ENCODE results near the gene GARIN5B. TPM values are rescaled to one million over a fixed set of nuclear protein-coding genes. Genes with fewer than 3 reads are reported as not detected.

Gene GARIN5B
- polyA plus RNA-seq, 1 of the 3 experiments (the other 2 are of a cell fraction) = not detected

DNA sequence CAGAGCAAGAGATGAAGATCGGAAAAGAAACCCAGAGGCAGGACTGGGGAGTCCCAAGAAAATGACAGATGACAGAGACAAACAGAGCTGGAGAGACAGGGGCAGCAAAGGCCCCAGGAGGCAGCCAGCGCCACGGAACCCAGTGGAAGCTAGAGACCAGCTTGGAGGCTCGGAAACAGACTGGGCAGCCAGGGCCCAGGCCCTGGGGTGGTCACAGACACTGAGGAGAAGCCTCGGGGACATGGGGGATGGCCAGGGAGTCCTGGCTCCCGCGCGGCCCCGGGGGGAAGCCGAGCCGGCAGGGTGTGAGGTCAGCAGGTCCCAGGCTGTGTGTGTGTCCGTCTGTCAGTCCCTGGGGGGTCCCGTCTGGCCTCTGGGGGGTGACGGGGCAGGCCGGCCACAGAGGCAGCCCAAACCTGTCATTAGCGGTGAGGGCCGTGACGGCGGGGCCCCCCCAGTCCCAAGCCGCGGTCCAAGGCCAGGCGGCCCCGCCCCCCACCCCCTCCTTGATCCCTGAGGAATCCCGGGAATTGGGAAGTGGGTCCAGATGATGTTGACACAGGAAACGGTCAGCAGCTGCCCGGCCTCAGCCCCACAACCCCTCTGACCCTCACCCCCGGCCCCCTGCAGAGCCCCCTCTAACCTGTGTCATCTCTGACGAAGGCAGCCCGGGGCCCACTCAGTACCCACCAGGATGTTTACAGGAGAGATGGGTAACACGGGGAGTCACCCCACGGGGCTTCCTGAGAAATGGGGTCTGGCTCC is 11.1 kb upstream of the GARIN5B start:
- CTCF ChIA-PET = interaction anchor here (0.7 to 3.1 kb wide), 2 partner anchors 10 to 72 kb away, joined by 3 to 12 read pairs; partner anchors contain the start of gene TMEM238

DNA sequence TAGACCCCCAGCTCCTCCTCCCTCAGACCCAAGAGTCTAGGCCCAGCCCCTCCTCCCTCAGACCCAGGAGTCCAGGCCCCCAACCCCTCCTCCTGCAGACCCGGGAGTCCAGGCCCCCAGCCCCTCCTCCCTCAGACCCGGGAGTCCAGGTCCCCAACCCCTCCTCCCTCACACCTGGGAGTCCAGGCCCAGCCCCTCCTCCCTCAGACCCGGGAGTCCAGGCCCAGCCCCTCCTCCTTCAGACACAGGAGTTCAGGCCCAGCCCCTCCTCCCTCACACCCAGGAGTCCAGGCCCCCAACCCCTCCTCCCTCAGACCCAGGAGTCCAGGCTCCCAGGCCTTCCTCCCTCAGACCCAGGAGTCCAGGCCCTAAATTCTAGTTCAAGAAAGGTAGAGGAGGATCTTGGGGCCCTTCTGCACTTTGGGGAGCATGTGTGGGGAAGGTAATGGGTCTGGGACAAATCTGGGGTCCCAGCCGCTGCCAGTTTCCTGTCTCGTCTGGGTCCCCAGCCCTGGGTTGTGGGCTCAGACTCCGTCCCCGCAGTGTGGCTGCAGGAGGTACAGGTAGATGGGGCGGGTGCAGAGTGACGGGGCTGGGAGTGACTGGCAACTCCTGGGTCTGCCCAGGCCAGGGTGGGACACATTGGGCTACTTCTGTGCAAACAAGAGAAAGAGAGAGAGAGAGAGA is 10.4 kb upstream of the GARIN5B start:
- Histone ChIP-seq H3K9me2 (no peaks in the 10 kb centered on the region), H2AFZ (ENCODE audit: low read depth) (peak overlapping the region; percentile 72; the same call in 1 of the 2 replicates), H3K4me3 (ENCODE audit: low read depth in 2 of 2, low read length in 1 of 2) (no peak overlapping the region), H3K4me1 (ENCODE audit: control insufficient read depth in 1 of 2, insufficient read depth in 2 of 2, low read depth in 1 of 2, low read length in 1 of 2) (peaks cover 24 to 28% of the 10 kb centered on the region in 2 experiments; a peak in 3 of 4 replicates), H3F3A (replicated peaks; ENCODE audit: insufficient read depth) (peaks cover 20% of the 10 kb centered on the region), H4K20me1 (ENCODE audit: insufficient read depth) (no peaks in the 10 kb centered on the region), H3K27me3 (ENCODE audit: insufficient read depth) (no peaks in the 10 kb centered on the region), H3K9me3 (no peaks in the 10 kb centered on the region), H3K27ac (ENCODE audit: low read depth in 2 of 2, low read length in 1 of 2) (peak overlapping the region in 1 of 2 experiments; percentile 46; a peak in 2 of 4 replicates), H3K9ac (peak overlapping the region; percentile 11; the same call in 1 of the 2 replicates), H3K4me2 (peak overlapping the region; percentile 60; the same call in 1 of the 2 replicates), H3K36me3 (replicated peaks in 1 of 2; ENCODE audit: control insufficient read depth in 1 of 2, insufficient read depth in 2 of 2, low read length in 1 of 2) (no peaks in the 10 kb centered on the region), H3K79me2 (ENCODE audit: insufficient read depth) (peaks cover 14% of the 10 kb centered on the region)
- WGBS (ENCODE audit: low lambda C conversion rate) = 71% methylated on average over 8 of the region's 9 CpGs
- no peak for DNase-seq
- ChIA-PET CTCF (interaction anchor here (0.6 to 3.1 kb wide), 4 partner anchors 10 to 249 kb away, joined by 3 to 12 read pairs (median 3); partner anchors contain the start of gene TMEM238), POLR2A (no interaction called here)
- TF ChIP-seq EP300 (IDR thresholded peaks at IDR 0.05; ENCODE audit: borderline replicate concordance in 1 of 2, low read depth in 1 of 2, low read length in 1 of 2) (no peak), JUND (IDR thresholded peaks at IDR 0.05) (no peak), MEF2A (IDR thresholded peaks at IDR 0.05; ENCODE audit: borderline replicate concordance, low read depth) (no peak), RFX5 (IDR thresholded peaks at IDR 0.05; ENCODE audit: low read length) (no peak), FOSL2 (IDR thresholded peaks at IDR 0.05; ENCODE audit: borderline replicate concordance, low read depth) (no peak), TAF1 (IDR thresholded peaks at IDR 0.05; ENCODE audit: borderline replicate concordance, low read depth, low read length) (no peak), FOXJ3 (CRISPR knock-in tag; IDR thresholded peaks at IDR 0.05) (no peak), MXI1 (IDR thresholded peaks at IDR 0.05; ENCODE audit: low read depth, low read length) (no peak), GABPA (IDR thresholded peaks at IDR 0.05; ENCODE audit: low read depth) (no peak)
- TF ChIP-seq, protein P1, sequence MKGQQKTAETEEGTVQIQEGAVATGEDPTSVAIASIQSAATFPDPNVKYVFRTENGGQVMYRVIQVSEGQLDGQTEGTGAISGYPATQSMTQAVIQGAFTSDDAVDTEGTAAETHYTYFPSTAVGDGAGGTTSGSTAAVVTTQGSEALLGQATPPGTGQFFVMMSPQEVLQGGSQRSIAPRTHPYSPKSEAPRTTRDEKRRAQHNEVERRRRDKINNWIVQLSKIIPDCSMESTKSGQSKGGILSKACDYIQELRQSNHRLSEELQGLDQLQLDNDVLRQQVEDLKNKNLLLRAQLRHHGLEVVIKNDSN (IDR thresholded peaks at IDR 0.05; ENCODE audit: borderline replicate concordance, low read depth) = no peak
- TF ChIP-seq, protein P2, sequence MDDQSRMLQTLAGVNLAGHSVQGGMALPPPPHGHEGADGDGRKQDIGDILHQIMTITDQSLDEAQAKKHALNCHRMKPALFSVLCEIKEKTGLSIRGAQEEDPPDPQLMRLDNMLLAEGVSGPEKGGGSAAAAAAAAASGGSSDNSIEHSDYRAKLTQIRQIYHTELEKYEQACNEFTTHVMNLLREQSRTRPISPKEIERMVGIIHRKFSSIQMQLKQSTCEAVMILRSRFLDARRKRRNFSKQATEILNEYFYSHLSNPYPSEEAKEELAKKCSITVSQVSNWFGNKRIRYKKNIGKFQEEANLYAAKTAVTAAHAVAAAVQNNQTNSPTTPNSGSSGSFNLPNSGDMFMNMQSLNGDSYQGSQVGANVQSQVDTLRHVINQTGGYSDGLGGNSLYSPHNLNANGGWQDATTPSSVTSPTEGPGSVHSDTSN (IDR thresholded peaks at IDR 0.05) = no peak
- TF ChIP-seq, protein P3, sequence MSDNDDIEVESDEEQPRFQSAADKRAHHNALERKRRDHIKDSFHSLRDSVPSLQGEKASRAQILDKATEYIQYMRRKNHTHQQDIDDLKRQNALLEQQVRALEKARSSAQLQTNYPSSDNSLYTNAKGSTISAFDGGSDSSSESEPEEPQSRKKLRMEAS (IDR thresholded peaks at IDR 0.05; ENCODE audit: low read depth) = no peak

More for the DNA sequence above, 11.1 kb upstream of the GARIN5B start:
- no peaks in the 10 kb centered on the region for H4K20me1 ChIP-seq (ENCODE audit: insufficient read depth)
- WGBS (ENCODE audit: low lambda C conversion rate) = 27% methylated on average over 11 of the region's 31 CpGs
- TF ChIP-seq TEAD4 (IDR thresholded peaks at IDR 0.05; ENCODE audit: borderline replicate concordance, insufficient read depth) = no peak
- TF ChIP-seq TCF12 (IDR thresholded peaks at IDR 0.05) = no peak
- no peak for TF ChIP-seq TAF1 (IDR thresholded peaks at IDR 0.05; ENCODE audit: borderline replicate concordance, low read depth, low read length)
- TF ChIP-seq, protein P4, sequence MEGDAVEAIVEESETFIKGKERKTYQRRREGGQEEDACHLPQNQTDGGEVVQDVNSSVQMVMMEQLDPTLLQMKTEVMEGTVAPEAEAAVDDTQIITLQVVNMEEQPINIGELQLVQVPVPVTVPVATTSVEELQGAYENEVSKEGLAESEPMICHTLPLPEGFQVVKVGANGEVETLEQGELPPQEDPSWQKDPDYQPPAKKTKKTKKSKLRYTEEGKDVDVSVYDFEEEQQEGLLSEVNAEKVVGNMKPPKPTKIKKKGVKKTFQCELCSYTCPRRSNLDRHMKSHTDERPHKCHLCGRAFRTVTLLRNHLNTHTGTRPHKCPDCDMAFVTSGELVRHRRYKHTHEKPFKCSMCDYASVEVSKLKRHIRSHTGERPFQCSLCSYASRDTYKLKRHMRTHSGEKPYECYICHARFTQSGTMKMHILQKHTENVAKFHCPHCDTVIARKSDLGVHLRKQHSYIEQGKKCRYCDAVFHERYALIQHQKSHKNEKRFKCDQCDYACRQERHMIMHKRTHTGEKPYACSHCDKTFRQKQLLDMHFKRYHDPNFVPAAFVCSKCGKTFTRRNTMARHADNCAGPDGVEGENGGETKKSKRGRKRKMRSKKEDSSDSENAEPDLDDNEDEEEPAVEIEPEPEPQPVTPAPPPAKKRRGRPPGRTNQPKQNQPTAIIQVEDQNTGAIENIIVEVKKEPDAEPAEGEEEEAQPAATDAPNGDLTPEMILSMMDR (IDR thresholded peaks at IDR 0.05) = no peak
- TF ChIP-seq GATA2 (CRISPR knock-in tag; IDR thresholded peaks at IDR 0.05) = no peak
- TF ChIP-seq SMC3 (IDR thresholded peaks at IDR 0.05; ENCODE audit: low read depth, low read length) = no peak
- H2AFZ ChIP-seq (ENCODE audit: low read depth) = peak overlapping the region; percentile 72; the same call in 1 of the 2 replicates
- H3K27ac ChIP-seq (ENCODE audit: low read depth in 2 of 2, low read length in 1 of 2) = peak overlapping the region in 1 of 2 experiments; percentile 46; a peak in 2 of 4 replicates
- H3K4me2 ChIP-seq = peak overlapping the region; percentile 50
- H3K9me3 ChIP-seq = no peaks in the 10 kb centered on the region
- POLR2A ChIA-PET = no interaction called here
- no peaks in the 10 kb centered on the region for H3K9me2 ChIP-seq
- H3F3A ChIP-seq (replicated peaks; ENCODE audit: insufficient read depth) = peaks cover 20% of the 10 kb centered on the region
- DNase-seq = peak; percentile 62
- no peaks in the 10 kb centered on the region for H3K27me3 ChIP-seq (ENCODE audit: insufficient read depth)
- H3K4me3 ChIP-seq (ENCODE audit: low read depth in 2 of 2, low read length in 1 of 2) = no peak overlapping the region
- H3K79me2 ChIP-seq (ENCODE audit: insufficient read depth) = peaks cover 7% of the 10 kb centered on the region
- H3K36me3 ChIP-seq (replicated peaks in 1 of 2; ENCODE audit: control insufficient read depth in 1 of 2, insufficient read depth in 2 of 2, low read length in 1 of 2) = no peaks in the 10 kb centered on the region
- peak overlapping the region; percentile 11; the same call in 1 of the 2 replicates for H3K9ac ChIP-seq
- peaks cover 25 to 28% of the 10 kb centered on the region in 2 experiments; a peak in 3 of 4 replicates for H3K4me1 ChIP-seq (ENCODE audit: control insufficient read depth in 1 of 2, insufficient read depth in 2 of 2, low read depth in 1 of 2, low read length in 1 of 2)
